ENCODE data around the gene RAD51B.

DNA sequence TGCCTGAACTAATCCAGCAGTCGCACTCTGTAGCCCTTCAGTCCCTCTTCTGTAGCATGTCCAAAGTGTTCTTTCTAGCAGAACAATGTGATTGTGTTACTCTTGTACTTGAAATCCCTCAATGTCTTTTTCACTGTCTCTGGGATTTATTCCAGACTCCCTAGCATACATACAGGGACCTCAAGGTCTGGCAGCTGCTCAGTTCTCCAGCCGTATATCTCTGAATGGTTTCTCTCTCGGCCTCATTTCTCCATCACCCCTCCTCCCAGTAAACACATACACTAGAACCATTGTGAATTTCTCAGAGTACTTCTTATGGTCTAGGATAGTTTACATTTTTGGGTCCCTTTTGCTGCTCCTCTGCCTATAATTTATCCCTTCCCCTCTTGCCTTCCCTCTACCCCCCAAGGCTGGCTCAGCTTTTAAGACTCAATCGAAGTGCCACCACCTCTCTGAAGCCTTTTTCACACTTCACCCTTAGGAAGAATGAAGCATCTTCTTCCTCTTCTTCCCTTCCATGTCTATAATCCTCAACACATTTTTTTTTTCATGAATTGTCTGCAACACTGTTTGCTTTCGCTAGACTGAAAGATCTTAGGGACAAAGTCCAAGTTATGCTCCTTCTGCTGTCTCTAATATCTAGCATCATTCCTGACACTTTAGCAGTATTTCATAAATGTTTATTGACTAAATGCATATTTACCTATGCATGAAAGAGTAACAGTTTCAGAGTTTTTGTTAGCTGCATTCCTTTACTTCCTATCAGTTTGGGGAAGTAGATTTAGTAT is 527.2 kb downstream of the RAD51B start:
- TF ChIP-seq, protein P1, sequence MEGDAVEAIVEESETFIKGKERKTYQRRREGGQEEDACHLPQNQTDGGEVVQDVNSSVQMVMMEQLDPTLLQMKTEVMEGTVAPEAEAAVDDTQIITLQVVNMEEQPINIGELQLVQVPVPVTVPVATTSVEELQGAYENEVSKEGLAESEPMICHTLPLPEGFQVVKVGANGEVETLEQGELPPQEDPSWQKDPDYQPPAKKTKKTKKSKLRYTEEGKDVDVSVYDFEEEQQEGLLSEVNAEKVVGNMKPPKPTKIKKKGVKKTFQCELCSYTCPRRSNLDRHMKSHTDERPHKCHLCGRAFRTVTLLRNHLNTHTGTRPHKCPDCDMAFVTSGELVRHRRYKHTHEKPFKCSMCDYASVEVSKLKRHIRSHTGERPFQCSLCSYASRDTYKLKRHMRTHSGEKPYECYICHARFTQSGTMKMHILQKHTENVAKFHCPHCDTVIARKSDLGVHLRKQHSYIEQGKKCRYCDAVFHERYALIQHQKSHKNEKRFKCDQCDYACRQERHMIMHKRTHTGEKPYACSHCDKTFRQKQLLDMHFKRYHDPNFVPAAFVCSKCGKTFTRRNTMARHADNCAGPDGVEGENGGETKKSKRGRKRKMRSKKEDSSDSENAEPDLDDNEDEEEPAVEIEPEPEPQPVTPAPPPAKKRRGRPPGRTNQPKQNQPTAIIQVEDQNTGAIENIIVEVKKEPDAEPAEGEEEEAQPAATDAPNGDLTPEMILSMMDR (IDR thresholded peaks at IDR 0.05 in 2 of 3, conservative IDR thresholded peaks at IDR 0.05 in 1 of 3; ENCODE audit: borderline replicate concordance in 1 of 3, insufficient read depth in 1 of 3, low read depth in 2 of 3, low read length in 2 of 3), result no peak
- TF ChIP-seq, protein P2, sequence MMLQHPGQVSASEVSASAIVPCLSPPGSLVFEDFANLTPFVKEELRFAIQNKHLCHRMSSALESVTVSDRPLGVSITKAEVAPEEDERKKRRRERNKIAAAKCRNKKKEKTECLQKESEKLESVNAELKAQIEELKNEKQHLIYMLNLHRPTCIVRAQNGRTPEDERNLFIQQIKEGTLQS (IDR thresholded peaks at IDR 0.05), result no peak
- TF ChIP-seq POLR2A (IDR thresholded peaks at IDR 0.05; ENCODE audit: borderline replicate concordance, extremely low read depth, insufficient read depth, insufficient read length), result no peak
- TF ChIP-seq EGR1 (IDR thresholded peaks at IDR 0.05; ENCODE audit: low read depth), result no peak
- TF ChIP-seq POLR2AphosphoS5 (IDR thresholded peaks at IDR 0.05; ENCODE audit: low read depth, low read length), result no peak
- no peak for TF ChIP-seq EZH2 (IDR thresholded peaks at IDR 0.05)
- TF ChIP-seq CEBPB (IDR thresholded peaks at IDR 0.05; ENCODE audit: low read depth), result no peak
- TF ChIP-seq, protein P3, sequence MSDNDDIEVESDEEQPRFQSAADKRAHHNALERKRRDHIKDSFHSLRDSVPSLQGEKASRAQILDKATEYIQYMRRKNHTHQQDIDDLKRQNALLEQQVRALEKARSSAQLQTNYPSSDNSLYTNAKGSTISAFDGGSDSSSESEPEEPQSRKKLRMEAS (IDR thresholded peaks at IDR 0.05), result no peak

All from HCT116 (cell line).